ENCODE results near the gene ABHD8. TPM values are rescaled to one million over a fixed set of nuclear protein-coding genes. Genes with fewer than 3 reads are reported as not detected.

ABHD8 gene
- total and polyA plus RNA-seq, 2 of the 13 experiments (the other 11 are each of a cell fraction or from before 2014, with no cell fraction given): 6.3 to 7.2 TPM

DNA sequence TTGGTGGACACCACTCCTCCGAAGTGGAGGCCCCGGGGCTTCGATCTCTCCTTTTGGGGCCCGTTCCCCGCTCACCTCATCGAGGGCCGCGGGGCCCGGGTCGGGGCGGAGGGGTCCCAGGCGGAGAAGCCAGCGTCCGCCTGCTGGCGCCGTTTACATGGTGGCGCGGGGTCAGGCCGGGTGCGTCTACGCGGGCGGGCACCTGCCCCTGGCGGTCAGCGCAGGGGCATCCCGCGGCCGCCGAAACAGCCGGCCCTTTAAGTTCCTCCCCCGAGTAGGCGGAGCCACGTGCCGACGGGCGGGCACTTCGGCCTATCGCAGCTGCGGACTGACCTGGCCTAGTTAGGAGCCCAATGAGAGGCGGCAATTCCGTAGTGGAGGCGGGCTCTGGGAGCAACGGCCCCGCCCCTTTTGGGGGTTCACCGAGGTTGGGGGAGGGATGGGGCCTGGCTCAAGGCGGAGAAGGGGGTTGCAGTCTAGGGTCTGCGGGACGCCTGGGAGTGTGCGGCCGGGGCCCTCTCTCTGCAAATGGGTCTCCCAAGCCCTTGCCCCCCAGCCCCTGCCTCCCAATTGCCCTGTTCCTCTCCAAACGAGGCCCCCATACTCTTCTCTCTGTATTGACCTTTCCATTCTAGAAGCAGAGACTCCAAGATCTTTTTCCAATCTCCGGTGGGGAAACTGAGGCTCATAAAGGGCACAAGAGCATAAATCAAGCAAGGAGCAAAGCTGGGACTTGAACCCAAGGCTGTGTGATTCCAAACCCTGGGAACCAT is at the start of gene ABHD8 (continued):
- TF ChIP-seq GZF1 (CRISPR knock-in tag; IDR thresholded peaks at IDR 0.05) (no peak), MXD4 (CRISPR knock-in tag; IDR thresholded peaks at IDR 0.05) (peak; percentile 58; the same call in 1 of the 2 replicates), CENPT (CRISPR knock-in tag; IDR thresholded peaks at IDR 0.05; ENCODE audit: low read depth) (no peak), KAT8 (CRISPR knock-in tag; IDR thresholded peaks at IDR 0.05) (peak; percentile 73), XRCC5 (optimal IDR thresholded peaks at IDR 0.05; ENCODE audit: low read length) (peak; percentile 51), HOXA9 (CRISPR knock-in tag; IDR thresholded peaks at IDR 0.05; ENCODE audit: borderline replicate concordance) (no peak), ZNF607 (CRISPR knock-in tag; IDR thresholded peaks at IDR 0.05; ENCODE audit: borderline replicate concordance) (peak; percentile 54), ELF3 (CRISPR knock-in tag; IDR thresholded peaks at IDR 0.05) (0 out of 2 replicates have a peak, but pooled peaks have one; percentile 15)
- TF ChIP-seq, protein P1, sequence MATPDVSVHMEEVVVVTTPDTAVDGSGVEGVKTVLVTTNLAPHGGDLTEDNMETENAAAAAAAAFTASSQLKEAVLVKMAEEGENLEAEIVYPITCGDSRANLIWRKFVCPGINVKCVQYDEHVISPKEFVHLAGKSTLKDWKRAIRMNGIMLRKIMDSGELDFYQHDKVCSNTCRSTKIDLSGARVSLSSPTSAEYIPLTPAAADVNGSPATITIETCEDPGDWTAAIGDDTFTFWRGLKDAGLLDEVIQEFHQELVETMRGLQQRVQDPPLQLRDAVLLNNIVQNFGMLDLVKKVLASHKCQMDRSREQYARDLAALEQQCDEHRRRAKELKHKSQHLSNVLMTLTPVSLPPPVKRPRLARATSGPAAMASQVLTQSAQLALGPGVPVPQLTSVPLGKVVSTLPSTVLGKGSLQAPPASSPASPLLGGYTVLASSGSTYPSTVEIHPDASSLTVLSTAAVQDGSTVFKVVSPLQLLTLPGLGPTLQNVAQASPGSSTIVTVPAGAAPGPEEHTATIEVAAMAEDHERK (CRISPR knock-in tag; IDR thresholded peaks at IDR 0.05; ENCODE audit: low read depth): 0 out of 2 replicates have a peak, but pooled peaks have one; percentile 27
- TF ChIP-seq, protein P2, sequence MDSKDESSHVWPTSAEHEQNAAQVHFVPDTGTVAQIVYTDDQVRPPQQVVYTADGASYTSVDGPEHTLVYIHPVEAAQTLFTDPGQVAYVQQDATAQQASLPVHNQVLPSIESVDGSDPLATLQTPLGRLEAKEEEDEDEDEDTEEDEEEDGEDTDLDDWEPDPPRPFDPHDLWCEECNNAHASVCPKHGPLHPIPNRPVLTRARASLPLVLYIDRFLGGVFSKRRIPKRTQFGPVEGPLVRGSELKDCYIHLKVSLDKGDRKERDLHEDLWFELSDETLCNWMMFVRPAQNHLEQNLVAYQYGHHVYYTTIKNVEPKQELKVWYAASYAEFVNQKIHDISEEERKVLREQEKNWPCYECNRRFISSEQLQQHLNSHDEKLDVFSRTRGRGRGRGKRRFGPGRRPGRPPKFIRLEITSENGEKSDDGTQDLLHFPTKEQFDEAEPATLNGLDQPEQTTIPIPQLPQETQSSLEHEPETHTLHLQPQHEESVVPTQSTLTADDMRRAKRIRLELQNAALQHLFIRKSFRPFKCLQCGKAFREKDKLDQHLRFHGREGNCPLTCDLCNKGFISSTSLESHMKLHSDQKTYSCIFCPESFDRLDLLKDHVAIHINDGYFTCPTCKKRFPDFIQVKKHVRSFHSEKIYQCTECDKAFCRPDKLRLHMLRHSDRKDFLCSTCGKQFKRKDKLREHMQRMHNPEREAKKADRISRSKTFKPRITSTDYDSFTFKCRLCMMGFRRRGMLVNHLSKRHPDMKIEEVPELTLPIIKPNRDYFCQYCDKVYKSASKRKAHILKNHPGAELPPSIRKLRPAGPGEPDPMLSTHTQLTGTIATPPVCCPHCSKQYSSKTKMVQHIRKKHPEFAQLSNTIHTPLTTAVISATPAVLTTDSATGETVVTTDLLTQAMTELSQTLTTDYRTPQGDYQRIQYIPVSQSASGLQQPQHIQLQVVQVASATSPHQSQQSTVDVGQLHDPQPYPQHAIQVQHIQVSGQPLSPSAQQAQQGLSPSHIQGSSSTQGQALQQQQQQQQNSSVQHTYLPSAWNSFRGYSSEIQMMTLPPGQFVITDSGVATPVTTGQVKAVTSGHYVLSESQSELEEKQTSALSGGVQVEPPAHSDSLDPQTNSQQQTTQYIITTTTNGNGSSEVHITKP (CRISPR knock-in tag; IDR thresholded peaks at IDR 0.05; ENCODE audit: low read depth): no peak; the same call in 1 of the 2 replicates
- TF ChIP-seq, protein P3, sequence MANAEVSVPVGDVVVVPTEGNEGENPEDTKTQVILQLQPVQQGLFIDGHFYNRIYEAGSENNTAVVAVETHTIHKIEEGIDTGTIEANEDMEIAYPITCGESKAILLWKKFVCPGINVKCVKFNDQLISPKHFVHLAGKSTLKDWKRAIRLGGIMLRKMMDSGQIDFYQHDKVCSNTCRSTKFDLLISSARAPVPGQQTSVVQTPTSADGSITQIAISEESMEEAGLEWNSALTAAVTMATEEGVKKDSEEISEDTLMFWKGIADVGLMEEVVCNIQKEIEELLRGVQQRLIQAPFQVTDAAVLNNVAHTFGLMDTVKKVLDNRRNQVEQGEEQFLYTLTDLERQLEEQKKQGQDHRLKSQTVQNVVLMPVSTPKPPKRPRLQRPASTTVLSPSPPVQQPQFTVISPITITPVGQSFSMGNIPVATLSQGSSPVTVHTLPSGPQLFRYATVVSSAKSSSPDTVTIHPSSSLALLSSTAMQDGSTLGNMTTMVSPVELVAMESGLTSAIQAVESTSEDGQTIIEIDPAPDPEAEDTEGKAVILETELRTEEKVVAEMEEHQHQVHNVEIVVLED (CRISPR knock-in tag; IDR thresholded peaks at IDR 0.05; ENCODE audit: borderline replicate concordance): peak; percentile 56; the same call in 1 of the 2 replicates
